GM11168 (cell line): Measurements from ENCODE around the gene ZNF783.
"Not testable (repeated sequence)": the region's sequence is repeated elsewhere in the genome, so short reads cannot be mapped to it uniquely, and the experiment has no call there.

ENCODE experiments used
- in situ Hi-C: fragments of 300-500 bp; cut with MboI; formaldehyde crosslinking; loops from one replicate; pipeline ENCODE4 v1.12.0; 2022; ENCODE audit warnings: low sequenced_read_pairs; ENCODE audit not compliant: unreplicated experiment

Gene ZNF783

DNA sequence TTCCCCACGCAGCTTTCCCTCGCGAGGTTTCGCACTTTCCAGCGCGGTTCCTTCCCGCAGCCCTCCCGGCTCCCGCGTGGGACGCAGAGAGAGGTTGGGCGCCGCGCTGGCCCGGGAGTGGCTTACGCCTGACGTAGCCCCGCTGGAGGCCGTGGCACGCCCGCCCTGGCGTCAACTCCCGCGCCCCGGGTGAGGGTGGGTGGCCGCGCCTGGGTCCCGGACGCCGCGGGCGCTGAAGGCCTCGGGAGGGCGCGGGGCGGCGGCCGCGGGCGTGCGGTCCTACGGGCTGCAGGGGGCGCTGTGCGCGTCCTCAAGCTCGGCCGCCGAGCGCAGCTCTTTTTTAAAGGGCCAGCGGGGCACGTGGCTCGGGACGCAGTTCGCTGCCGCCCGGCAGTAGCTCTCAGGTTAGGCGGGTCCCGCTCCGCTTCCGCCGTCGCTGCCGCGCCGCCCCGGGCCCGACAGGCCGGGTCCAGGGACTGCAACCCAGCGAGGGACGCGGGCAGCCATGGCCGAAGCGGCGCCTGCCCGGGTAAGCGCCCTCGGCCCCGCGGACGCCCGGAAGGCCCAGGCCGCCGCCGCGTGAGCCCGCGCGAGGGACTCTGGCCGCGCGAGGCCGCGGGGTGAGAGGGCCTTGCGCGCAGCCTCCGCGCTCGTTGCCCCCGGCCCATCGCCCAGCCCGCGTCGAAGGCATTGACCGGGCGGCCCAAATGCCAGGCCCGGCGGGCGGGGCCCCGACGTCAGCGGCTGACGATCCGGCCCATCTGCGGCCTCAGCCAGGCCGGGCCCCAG lies at the start of gene ZNF783:
Gene ZNF783 (plus strand): TSS at position 368 of the 789 bp plus-strand sequence. CDS start 138 bp downstream, at position 506.
- in situ Hi-C loops: no loop called here

DNA sequence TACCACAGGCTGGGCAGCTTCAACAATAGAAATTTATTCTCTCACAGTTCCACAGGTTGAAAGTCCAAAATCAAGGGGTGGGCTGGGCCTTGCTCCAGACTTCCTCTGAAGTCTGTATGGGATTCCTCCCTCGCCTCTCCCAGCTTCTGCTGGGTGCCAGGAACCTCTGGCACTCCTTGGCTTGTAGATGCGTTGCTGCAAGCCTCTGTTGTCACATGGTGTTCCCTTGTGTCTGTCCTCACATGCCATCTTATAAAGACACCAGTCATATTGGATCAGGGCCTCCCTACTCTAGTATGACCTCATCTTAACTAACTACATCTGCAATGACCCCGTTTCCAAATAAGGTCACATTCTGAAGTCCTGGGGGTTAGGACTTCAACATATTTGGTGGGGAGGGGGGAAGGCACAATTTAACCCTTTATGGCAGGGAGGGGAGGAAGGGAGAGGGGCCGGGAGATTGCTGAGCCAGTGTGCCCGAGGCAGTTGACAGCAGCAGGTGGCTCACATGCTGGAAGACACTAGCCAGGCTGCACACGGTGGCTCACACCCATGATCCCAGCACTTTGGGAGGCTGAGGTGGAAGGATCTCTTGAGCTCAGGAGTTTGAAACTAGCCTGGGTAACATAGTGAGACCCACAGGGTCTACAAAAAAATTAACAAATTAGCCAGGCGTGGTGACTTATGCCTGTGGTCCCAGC lies 47.8 kb upstream of the ZNF783 start:
- in situ Hi-C loops: no loop called here

DNA sequence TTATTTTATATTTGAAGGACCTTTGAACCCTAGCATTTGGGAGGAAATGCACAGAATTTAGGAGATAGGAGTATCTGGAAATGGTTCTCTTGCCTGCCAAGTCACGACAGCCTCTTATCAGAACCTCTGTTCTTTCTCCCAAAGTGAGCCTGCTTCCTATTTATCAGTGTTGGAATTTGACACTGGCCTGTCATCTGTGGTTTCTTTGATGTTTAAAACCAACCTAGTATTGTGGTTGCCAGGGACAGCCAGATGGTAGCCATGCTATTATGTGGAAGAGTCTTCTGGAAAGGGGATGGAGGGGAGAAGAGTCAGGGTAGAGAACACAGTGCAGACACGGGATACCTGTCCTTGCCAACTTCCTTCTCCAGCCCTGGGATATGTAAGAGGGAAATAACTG lies 45.6 kb upstream of the ZNF783 start:
- in situ Hi-C loops: no loop called here

DNA sequence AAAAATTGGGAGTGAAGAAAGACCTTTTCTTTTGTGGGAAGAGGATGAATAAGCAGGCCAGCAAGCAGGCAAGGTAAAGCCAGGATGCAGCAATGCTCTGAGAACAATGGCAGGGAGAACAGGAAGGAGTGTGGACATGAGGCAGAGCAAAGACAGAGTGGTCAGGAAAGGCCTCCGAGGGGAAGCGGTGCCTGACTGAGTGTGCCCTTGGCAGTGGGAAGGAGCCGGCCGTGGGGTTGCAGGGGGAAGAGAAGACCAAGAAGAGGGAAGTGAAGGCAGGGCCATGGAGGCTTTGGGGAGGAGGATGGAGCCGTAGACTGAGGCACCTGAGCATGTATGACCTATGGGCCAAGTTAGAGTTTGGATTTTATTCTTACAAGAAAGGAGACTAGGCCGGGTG lies 44.4 kb upstream of the ZNF783 start:
- in situ Hi-C loops: no loop called here

DNA sequence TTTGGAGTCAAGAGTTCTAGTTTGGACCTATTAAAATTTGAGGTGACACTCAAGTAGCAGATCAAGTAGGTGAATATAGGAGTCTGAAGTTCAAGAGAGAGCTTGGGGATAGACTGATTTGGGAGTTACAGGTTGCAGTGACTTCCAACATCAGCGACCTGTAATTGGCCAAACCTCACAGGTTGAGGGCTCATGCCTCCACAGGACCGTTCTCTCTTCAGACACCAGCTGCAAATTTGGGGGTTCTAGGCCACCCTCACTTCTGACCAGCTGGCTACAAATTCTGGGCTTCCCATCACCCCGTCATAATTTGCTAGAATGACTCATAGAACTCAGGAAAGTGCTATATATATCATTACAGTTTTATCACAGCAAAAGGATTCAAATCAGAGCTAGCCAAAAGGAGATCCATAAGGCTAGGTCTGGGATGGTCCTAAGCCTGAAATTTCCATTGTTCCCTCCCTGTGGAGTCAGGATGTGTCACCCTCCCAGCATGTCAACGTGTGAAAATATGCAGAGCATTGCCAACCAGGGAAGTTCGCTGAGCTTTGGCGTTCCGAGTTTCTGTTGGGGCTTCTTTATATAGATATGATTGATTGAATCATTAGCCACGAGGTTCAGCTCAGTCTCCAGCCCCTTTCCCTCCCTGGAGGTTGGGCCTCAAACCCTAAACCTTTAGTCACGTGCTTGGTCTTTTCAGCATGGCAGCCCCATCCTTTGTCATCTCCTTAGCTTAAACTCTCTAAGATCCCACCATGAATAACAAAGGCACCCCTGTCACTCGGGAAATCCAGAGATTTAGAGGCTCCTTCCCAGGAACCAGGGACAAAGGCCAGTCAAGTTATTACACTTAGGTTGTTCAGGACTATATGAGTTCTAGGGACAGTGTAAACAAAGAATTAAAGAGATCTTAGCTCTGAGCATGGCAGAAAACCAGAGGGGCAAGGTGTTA lies 43.3 kb upstream of the ZNF783 start:
- in situ Hi-C loops: no loop called here

DNA sequence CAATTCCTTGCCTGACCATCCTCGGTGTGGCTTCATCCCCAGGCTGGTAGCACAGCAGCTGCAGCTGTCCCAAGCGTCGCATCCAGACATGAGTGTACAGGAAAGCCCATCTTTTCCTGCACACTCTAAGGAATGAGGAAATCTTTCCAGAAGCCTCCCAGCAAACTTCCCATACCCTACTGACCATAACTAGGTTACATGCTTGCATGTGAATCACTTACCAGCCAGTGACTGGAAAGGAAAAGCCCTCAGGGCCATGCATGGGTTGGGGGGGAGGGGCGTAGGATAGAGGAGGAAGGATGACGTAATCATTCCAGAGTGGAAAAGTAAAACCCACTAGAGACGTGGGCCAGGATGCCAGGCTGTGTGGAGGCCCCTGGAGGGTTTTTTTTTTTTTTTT lies 41.5 kb upstream of the ZNF783 start:
- in situ Hi-C loops: no loop called here

DNA sequence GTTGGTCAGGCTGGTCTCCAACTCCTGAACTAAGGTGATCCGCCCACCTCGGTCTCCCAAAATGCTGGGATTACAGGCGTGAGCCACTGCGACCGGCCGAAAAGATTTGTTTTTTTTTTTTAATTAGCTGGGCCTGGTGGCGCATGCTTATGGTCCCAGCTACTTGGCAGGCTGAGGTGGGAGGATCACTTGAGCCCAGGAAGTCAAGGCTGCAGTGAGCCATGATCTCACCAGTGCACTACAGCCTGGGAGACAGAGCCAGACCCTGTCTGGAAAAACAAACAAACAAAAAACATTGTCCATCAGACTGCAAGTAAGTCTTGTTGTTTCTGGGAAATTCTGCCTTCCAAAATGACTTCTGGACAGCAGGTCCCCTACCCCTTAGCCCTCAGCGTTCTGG lies 38.8 kb upstream of the ZNF783 start:
- in situ Hi-C loops: no loop called here

DNA sequence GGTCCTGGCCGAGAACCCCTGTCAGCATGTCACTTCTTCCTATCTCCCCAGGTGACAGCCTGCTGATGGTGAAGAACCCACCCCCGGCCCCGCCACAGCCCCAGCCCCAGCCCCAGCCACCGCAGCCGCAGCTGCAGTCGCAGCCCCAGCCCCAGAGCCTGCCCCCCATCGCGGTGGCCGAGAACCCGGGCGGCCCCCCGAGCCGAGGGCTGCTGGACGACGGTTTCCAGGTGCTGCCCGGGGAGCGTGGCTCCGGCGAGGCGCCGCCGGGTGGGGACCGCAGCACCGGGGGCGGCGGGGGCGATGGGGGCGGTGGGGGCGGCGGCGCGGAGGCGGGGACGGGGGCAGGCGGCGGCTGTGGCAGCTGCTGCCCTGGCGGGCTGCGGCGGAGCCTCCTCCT lies 38.2 kb upstream of the ZNF783 start:
- in situ Hi-C loops: no loop called here

DNA sequence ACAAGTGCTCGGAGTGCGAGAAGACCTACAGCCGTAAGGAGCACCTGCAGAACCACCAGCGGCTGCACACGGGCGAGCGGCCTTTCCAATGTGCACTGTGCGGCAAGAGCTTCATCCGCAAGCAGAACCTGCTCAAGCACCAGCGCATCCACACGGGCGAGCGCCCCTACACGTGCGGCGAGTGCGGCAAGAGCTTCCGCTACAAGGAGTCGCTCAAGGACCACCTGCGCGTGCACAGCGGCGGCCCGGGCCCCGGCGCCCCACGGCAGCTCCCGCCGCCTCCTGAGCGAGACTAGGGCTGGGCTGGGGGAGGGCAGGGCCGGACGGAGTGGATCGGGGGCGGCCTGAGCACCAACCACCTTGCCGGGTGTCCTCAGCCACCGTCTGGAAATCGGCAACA lies 37.6 kb upstream of the ZNF783 start:
- in situ Hi-C loops: no loop called here

DNA sequence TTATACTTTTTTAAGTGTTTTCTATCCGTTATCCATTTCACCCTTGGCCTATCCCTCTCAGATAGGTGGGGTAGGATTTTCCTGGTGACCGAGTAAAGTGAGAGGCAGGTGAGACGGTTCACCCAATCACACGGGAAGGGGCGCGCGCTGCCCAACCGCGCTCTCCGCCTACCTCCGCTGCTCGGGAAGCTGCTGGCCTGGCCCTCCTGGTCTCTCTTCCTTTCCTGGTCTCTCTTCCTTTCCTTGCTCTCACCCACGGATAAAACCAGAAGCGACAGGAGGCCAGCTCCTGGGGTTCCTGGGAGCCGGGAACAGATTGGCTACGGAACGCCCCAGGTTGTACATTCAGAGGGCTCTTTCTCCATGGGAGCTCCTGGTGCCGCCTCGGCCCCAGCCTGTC lies 36.9 kb upstream of the ZNF783 start:
- in situ Hi-C loops: no loop called here

DNA sequence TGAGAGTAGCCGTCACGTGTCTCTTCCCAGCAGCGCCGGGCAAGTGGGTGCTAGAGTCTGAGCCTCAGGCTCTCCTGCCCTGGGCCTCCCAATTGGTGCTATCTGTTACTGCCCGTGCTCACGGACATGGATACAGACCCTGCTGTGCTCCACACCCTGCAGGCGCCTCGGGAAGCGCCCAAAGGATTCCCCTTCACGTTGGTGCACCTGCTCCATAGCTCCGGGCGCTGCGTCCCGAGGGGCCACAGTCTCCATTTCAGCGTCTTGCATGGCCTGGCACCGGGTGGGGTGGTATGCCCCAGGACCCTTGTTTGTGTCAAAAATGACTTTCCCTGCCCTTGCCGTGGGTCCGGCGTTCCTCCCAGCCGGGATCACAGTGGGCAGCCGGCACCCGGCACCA lies 36.3 kb upstream of the ZNF783 start:
- in situ Hi-C loops: no loop called here

DNA sequence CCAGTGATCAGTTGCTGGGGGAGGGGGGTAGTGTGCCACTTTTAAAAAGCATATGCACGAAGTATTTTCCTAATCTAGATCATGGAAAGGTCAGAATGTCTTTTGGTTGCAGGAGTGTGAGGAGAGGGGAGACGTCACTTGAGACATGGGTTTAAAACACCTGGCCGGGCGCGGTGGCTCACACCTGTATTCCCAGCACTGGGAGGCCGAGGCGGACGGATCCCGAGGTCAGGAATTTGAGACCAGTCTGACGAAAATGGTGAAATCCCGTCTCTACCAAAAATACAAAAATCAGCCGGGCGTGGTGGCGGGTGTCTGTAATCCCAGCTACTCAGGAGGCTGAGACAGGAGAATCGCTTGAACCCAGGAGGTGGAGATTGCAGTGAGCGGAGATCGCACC lies 35.6 kb upstream of the ZNF783 start:
- in situ Hi-C loops: not testable (repeated sequence)

DNA sequence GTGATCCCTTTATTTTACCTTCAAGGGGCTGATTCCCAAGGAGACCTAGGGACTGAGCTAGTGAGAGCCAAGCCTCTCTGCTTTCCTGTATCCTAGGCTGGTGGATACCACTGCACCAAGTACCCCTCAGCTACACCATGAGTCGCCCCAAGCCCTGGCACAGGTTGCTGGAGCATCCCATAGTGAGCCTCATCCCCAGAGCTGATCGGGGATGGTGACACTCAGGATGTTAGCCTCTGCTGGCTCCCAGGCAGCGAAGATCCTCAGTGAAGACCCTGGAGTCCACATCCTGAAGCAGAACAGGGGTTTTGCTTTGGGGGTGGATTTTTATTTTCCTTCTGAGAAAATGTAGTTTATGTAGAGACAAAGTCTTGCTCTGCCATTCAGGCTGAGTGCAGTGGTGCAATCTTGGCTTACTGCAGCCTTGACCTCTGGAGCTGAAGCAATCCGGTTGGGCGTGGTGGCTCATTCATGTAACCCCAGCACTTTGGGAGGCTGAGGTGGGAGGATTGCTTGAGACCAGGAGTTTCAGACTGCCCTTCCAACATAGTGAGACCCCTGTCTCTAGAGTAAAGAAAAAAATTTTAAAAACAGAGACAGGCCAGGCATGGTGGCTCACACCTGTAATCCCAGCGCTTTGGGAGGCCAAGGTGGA lies 35.0 kb upstream of the ZNF783 start:
- in situ Hi-C loops: no loop called here

DNA sequence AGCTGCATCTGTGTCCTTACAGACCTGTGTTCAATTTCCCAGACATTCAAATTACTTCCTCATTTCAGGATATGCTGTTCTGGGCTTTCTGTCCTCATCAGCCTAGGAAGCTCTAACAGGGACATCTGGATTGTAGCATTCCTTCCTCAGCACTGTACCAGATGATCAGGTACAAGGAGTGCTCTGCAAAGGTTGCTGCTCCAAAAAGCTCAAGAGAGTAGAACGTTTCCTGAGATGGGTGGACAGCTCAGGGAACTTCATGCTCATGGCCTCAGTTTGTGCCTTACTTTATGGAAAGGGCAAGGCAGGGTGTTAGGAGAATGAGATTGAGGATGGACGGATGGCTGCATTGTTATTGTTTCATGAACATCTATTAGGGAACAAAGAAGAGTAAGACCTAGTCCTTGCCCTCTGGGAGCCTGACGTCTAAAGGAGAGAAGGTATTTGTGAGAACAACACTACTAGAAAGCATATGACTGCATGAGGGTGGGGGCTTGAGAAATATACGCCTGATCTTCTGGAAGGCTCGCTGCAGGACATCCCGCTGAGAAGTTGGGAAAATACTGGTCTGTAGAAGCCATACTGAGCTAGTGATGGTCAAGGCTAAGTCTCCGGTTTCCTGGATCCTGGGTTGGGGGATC lies 33.0 kb upstream of the ZNF783 start:
- in situ Hi-C loops: no loop called here

DNA sequence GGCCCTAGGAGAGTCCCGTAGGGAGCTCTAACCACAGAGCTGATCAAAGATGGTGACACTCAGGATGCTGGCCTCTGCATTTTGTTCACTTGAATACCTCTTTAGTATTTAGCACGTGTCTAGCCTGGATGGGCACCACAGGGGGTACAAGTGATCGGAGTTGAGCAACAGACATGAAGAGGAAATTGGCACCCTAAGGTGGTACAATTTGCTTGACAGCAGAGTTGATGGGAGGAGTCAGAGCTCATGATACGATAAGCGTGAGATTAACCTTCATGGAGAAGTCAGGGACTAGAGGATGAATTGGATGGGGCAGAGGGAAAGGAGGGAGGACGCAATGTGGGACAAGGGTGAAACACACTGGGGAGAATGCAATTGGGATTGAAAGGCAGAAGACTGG lies 32.5 kb upstream of the ZNF783 start:
- in situ Hi-C loops: no loop called here

DNA sequence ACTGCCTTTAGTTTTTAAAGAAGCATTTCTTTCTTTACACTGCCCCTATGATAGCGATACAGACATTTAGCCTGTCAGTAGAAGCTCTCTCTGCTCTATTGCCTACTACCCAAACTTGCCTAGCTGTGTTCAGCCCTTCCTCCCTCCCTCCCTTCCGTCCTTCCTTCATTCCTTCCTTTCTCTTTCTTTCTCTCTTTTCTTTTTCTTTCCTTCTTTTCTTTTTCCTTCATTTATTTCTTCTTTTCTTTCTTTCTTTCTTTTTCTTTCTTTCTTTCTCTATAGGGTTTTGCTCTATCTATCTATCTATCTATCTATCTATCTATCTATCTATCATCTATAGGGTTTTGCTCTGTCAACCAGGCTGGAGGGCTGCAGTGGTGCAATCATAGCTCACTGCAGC lies 29.6 kb upstream of the ZNF783 start:
- in situ Hi-C loops: no loop called here

DNA sequence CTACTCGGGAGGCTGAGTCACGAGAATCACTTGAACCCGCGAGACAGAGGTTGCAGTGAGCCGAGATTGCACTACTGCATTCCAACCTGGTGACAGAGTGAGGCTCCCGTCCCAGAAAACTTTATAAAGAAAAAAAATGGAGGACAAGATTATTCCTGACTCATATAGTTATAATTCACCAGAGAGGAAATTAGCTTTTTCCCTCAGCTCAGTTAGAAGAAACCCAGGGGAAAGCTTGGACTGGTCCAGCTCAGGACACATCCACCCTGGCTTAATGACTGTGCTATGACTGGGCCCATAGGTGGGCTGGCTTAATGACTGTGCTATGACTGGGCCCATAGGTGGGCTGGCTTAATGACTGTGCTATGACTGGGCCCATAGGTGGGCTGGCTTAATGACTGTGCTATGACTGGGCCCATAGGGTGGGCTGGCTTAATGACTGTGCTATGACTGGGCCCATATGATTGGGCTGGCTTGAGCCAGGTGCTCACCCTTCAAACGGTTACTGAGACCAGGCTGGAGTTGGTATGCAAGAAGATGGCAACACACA lies 28.3 kb upstream of the ZNF783 start:
- in situ Hi-C loops: not testable (repeated sequence)

DNA sequence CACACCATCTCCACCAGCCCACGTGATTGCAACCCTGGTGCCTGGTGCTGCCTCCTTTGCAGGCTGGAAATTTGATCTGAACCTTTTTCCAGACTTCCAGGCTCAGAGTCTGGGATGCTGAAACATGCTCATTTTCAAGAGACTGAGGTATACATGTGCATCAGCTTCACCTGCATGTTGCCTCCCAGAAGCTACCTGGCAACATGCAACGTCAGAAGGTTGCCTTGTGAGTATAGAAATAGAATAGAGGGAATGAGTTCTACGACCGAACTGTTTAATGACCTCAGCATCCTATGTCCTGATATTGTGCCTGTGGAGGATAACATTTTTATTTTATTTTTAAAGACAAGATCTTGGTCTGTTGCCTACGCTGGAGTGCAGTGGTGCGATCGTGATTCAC lies 24.5 kb upstream of the ZNF783 start:
- in situ Hi-C loops: no loop called here

DNA sequence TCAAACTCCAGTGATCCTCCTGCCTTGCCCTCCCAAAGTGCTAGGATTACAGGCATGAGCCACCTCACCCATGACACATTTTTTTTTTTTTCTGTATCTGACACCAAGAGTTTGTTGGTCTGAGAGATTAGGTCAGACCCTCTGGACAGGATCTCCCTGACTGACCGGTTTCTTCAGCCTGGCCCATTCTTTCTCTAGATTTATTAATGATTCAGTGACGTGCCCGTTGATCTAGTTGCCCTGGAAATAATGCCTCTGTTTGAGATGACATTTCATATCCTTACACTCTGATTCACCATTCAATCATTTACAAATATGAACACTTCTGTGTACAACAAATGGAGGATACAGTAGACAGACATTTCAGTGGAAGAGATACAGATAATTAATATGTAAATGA lies 23.9 kb upstream of the ZNF783 start:
- in situ Hi-C loops: no loop called here
